ENCODE data around the gene SAMD8.
A peak's percentile ranks its signal among the peaks of the same experiment; 100 is the strongest.
"Not testable (repeated sequence)": the region's sequence is repeated elsewhere in the genome, so short reads cannot be mapped to it uniquely, and the experiment has no call there.

Gene SAMD8

GRCh38 chr10:75143353-75143752, 31.9 kb downstream of the SAMD8 start:
- no peak for DNase-seq

GRCh38 chr10:75145590-75145989, 34.1 kb downstream of the SAMD8 start:
- DNase-seq: no peak

- DNase-seq: no peak
These were observed 35.3 kb downstream of the SAMD8 start for GRCh38 chr10:75146780-75147179.

- DNase-seq: no peak
These were observed 39.2 kb downstream of the SAMD8 start for GRCh38 chr10:75150656-75151055.

- DNase-seq: no peak
These were observed 48.1 kb downstream of the SAMD8 start for GRCh38 chr10:75159519-75159918.

GRCh38 chr10:75165684-75166622, 54.5 kb downstream of the SAMD8 start:
- peak; percentile 27 for DNase-seq

- no peak for DNase-seq
These were observed 55.1 kb downstream of the SAMD8 start for GRCh38 chr10:75166623-75166972.

GRCh38 chr10:75168275-75168674, 56.8 kb downstream of the SAMD8 start:
- no peak for DNase-seq

- DNase-seq: no peak
These were observed 58.8 kb downstream of the SAMD8 start for GRCh38 chr10:75170215-75170614.

GRCh38 chr10:75175046-75175445, 63.6 kb downstream of the SAMD8 start:
- DNase-seq: no peak

GRCh38 chr10:75176046-75176445, 64.6 kb downstream of the SAMD8 start:
- no peak for DNase-seq

- DNase-seq: no peak
These were observed 65.3 kb downstream of the SAMD8 start for GRCh38 chr10:75176736-75177135.

- no peak for DNase-seq
These were observed 68.3 kb downstream of the SAMD8 start for GRCh38 chr10:75179657-75180177.

GRCh38 chr10:75180592-75180991, 69.1 kb downstream of the SAMD8 start:
- no peak for DNase-seq

- DNase-seq: no peak
These were observed 69.6 kb downstream of the SAMD8 start for GRCh38 chr10:75181073-75181472.

GRCh38 chr10:75186310-75186709, 74.9 kb downstream of the SAMD8 start:
- no peak for DNase-seq

- DNase-seq: peak; percentile 65
These were observed 76.5 kb downstream of the SAMD8 start for GRCh38 chr10:75187961-75188426.

- not testable (repeated sequence) for DNase-seq
These were observed 77.1 kb downstream of the SAMD8 start for GRCh38 chr10:75188522-75188921.

- DNase-seq: peak; percentile 13
These were observed 78.0 kb downstream of the SAMD8 start for GRCh38 chr10:75189266-75190096.

GRCh38 chr10:75191821-75192568, 80.5 kb downstream of the SAMD8 start:
- peak; percentile 96 for DNase-seq

GRCh38 chr10:75194625-75195024, 83.2 kb downstream of the SAMD8 start:
- DNase-seq: not testable (repeated sequence)

GRCh38 chr10:75195035-75195763, 83.7 kb downstream of the SAMD8 start:
- no peak for DNase-seq

Measured in inflammatory macrophage treated with lipopolysaccharide for 4 hours (primary cell).